ENCODE data around the gene PROSER2. TPM values are rescaled to one million over a fixed set of nuclear protein-coding genes. Genes with fewer than 3 reads are reported as not detected.
A peak's percentile ranks its signal among the peaks of the same experiment; 100 is the strongest.

PROSER2 gene
- polyA plus RNA-seq, 2 of the 4 experiments (the other 2 are of a cell fraction) = 10.1 to 14.4 TPM

GRCh38 chr10:11823989-11824346 lies 812 bp downstream of the PROSER2 start:
- DNase-seq (ENCODE audit: low read depth in 1 of 2, low spot score in 1 of 2) (no peak), FAIRE-seq (no peak), ATAC-seq (no peak)
- H3K4me3 ChIP-seq = peak overlapping the region; percentile 99
- peak overlapping the region; percentile 85 for H3K4me2 ChIP-seq
- peak overlapping the region; percentile 92 to 93 for H3K27ac ChIP-seq
- peaks cover 34% of the 10 kb centered on the region for H3K4me1 ChIP-seq
- ChIA-PET POLR2A (no interaction called here), CTCF (interaction anchor here (1.2 kb wide), 1 partner anchor 15 kb away, joined by 3 read pairs; no protein-coding TSS in a partner anchor)
- H3K9me3 ChIP-seq = no peaks in the 10 kb centered on the region
- 3% methylated on average over 6 of the region's 6 CpGs for WGBS (ENCODE audit: missing lambda C conversion rate)
- TF ChIP-seq CHD2 (IDR thresholded peaks at IDR 0.05; ENCODE audit: low read length, partially characterized antibody) (no peak), ZNF302 (CRISPR knock-in tag; IDR thresholded peaks at IDR 0.05) (no peak), ZC3H11A (IDR thresholded peaks at IDR 0.05) (no peak), SREBF2 (IDR thresholded peaks at IDR 0.05) (no peak), CBX8 (IDR thresholded peaks at IDR 0.05) (no peak), CHD4 (IDR thresholded peaks at IDR 0.05; ENCODE audit: borderline replicate concordance) (no peak), GATA3 (IDR thresholded peaks at IDR 0.05; ENCODE audit: borderline replicate concordance) (no peak), ESRRA (IDR thresholded peaks at IDR 0.05; ENCODE audit: borderline replicate concordance, low read length) (no peak), FOXS1 (CRISPR knock-in tag; IDR thresholded peaks at IDR 0.05) (no peak), NPAS2 (CRISPR knock-in tag; IDR thresholded peaks at IDR 0.05; ENCODE audit: borderline replicate concordance) (no peak), KDM5A (IDR thresholded peaks at IDR 0.05) (no peak), FOSB (CRISPR knock-in tag; IDR thresholded peaks at IDR 0.05) (no peak), CBX2 (IDR thresholded peaks at IDR 0.05; ENCODE audit: borderline replicate concordance, low read depth) (no peak), PHF8 (IDR thresholded peaks at IDR 0.05; ENCODE audit: borderline replicate concordance, low read depth) (no peak), RNF2 (IDR thresholded peaks at IDR 0.05; ENCODE audit: borderline replicate concordance, low read depth) (no peak), ELK1 (IDR thresholded peaks at IDR 0.05; ENCODE audit: low read depth, low read length) (no peak)

GRCh38 chr10:11824376-11824775 lies 1.2 kb downstream of the PROSER2 start:
- Histone ChIP-seq H3K4me1 (peaks cover 34% of the 10 kb centered on the region), H3K4me3 (peak overlapping the region; percentile 99), H3K4me2 (peak overlapping the region; percentile 85), H3K9me3 (no peaks in the 10 kb centered on the region), H3K27ac (peak overlapping the region; percentile 92 to 93)
- ATAC-seq (no peak), DNase-seq (ENCODE audit: low read depth in 1 of 2, low spot score in 1 of 2) (no peak), FAIRE-seq (no peak)
- TF ChIP-seq ZNF302 (CRISPR knock-in tag; IDR thresholded peaks at IDR 0.05) (no peak), NR3C1 (IDR thresholded peaks at IDR 0.05) (no peak), ATOH8 (CRISPR knock-in tag; IDR thresholded peaks at IDR 0.05; ENCODE audit: low read depth) (no peak), KDM1A (IDR thresholded peaks at IDR 0.05; ENCODE audit: low read depth) (no peak), RCOR1 (IDR thresholded peaks at IDR 0.05; ENCODE audit: low read depth, low read length) (no peak), BHLHE40 (IDR thresholded peaks at IDR 0.05; ENCODE audit: low read depth, low read length) (no peak), CEBPB (IDR thresholded peaks at IDR 0.05) (no peak), GATA3 (IDR thresholded peaks at IDR 0.05; ENCODE audit: borderline replicate concordance) (no peak), PHF8 (IDR thresholded peaks at IDR 0.05; ENCODE audit: borderline replicate concordance, low read depth) (no peak), MAFK (IDR thresholded peaks at IDR 0.05; ENCODE audit: partially characterized antibody) (no peak), MAX (IDR thresholded peaks at IDR 0.05) (no peak), USF2 (IDR thresholded peaks at IDR 0.05) (no peak), ZC3H11A (IDR thresholded peaks at IDR 0.05) (no peak), NPAS2 (CRISPR knock-in tag; IDR thresholded peaks at IDR 0.05; ENCODE audit: borderline replicate concordance) (no peak), POLR2A (IDR thresholded peaks at IDR 0.05; ENCODE audit: low read length) (no peak), FOXS1 (CRISPR knock-in tag; IDR thresholded peaks at IDR 0.05) (no peak), CBX8 (IDR thresholded peaks at IDR 0.05) (no peak), MAZ (IDR thresholded peaks at IDR 0.05; ENCODE audit: borderline replicate concordance, low read depth, low read length) (no peak), HES2 (IDR thresholded peaks at IDR 0.05) (no peak), HEYL (CRISPR knock-in tag; IDR thresholded peaks at IDR 0.05) (no peak)
- CTCF ChIA-PET = interaction anchor here (1.2 to 3.7 kb wide), 2 partner anchors 14 to 162 kb away, joined by 3 to 11 read pairs; no protein-coding TSS in a partner anchor
- WGBS (ENCODE audit: missing lambda C conversion rate) = 21% methylated on average over 6 of the region's 6 CpGs
- POLR2A ChIA-PET = no interaction called here

Data from A549 (cell line).